Esophagus squamous epithelium (tissue), 5 donors: Measurements from ENCODE around the gene CCNK. TPM values are rescaled to one million over a fixed set of nuclear protein-coding genes. Genes with fewer than 3 reads are reported as not detected.

Experiments
- DNase-seq: peaks from one replicate; lab custom pipeline; 2025; lab: John Stamatoyannopoulos, UW
- H3K27ac ChIP-seq, 4 donors: fragments of 200-600 bp; sonication (generic); one replicate each; pipeline ENCODE4 v1.5.1; 2016 to 2019; ENCODE audit warnings: mild to moderate bottlenecking in 1 of 4
- H3K27me3 ChIP-seq, 4 donors: fragments of 200-600 bp; sonication (generic); 1 replicate in 3 of 4; 2 replicates in 1 of 4; pipeline versions ENCODE4 v1.5.1 to v1.6.0; 2017 to 2021; ENCODE audit warnings: antibody characterized with exemption in 1 of 4
- H3K36me3 ChIP-seq, 3 donors: fragments of 200-600 bp; sonication (generic); one replicate each; pipeline ENCODE4 v1.5.1; 2016 to 2019
- H3K4me1 ChIP-seq, 3 donors: fragments of 200-600 bp; sonication (generic); one replicate each; pipeline ENCODE4 v1.5.1; 2017 to 2019
- H3K4me3 ChIP-seq, 4 donors: fragments of 200-600 bp; sonication (generic); 1 replicate in 3 of 4; 2 replicates in 1 of 4; pipeline ENCODE4 v1.5.1; 2016 to 2019; ENCODE audit warnings: mild to moderate bottlenecking in 2 of 4, moderate library complexity in 1 of 4
- H3K9me3 ChIP-seq, 3 donors: fragments of 200-600 bp; sonication (generic); one replicate each; pipeline ENCODE4 v1.5.1; 2016 to 2019
- POLR2A ChIP-seq, 4 donors: fragments of 450-650 bp; IDR thresholded peaks; one replicate each; pipeline ENCODE4 v1.6.1; 2017; ENCODE audit warnings: antibody characterized with exemption in 4 of 4, mild to moderate bottlenecking in 4 of 4, moderate library complexity in 3 of 4
- WGBS, 2 donors: methylation state at CpG; one replicate each; pipeline ENCODE4 v1.1.5; 2018; 5-methylcytosine and 5-hydroxymethylcytosine counted together
- intact Hi-C: fragments of 100-400 bp; cut with DNase I; formaldehyde crosslinking; loops from one replicate; pipeline ENCODE4 v1.15.0; 2022
- total RNA-seq, 4 donors: library from RNA; depleted of rRNA; stranded (reverse); fragments of >200 nt; gene quantifications; one replicate each; pipeline ENCODE4 v1.1.0, GENCODE V29; 2016
- TF ChIP-seq, protein P1 (sequence below), 6 experiments: fragments of 450-650 bp in 4 of 6; fragments of 200-600 bp in 2 of 6; sonication (generic) in 2 of 6; IDR thresholded peaks; one replicate each; pipeline ENCODE4 v1.5.1; 2016 to 2019; ENCODE audit warnings: antibody characterized with exemption in 6 of 6, mild to moderate bottlenecking in 4 of 6, moderate library complexity in 4 of 6
- donor health status: DM: yes; HTN: yes; CAD: no.

Gene CCNK
- total RNA-seq, 4 donors from 2014 or later: 13.4 to 39.9 (median 29.5) TPM

- WGBS, 2 donors: 81 to 84% methylated on average over 4 of the region's 4 CpGs
These were observed 13.1 kb upstream of the CCNK start for GRCh38 chr14:99468081-99468480.

GRCh38 chr14:99468836-99469592 lies 12.2 kb upstream of the CCNK start:
- H3K9me3 ChIP-seq: no peaks in the 10 kb centered on the region
- H3K27ac ChIP-seq: no peak overlapping the region
- peaks cover 0 to 31% (median 3%) of the 10 kb centered on the region in 3 donors for H3K4me1 ChIP-seq
- peaks cover 0 to 16% (median 8%) of the 10 kb centered on the region in 3 donors for H3K36me3 ChIP-seq
- no peak for TF ChIP-seq POLR2A (IDR thresholded peaks at IDR 0.05)
- TF ChIP-seq, protein P1, sequence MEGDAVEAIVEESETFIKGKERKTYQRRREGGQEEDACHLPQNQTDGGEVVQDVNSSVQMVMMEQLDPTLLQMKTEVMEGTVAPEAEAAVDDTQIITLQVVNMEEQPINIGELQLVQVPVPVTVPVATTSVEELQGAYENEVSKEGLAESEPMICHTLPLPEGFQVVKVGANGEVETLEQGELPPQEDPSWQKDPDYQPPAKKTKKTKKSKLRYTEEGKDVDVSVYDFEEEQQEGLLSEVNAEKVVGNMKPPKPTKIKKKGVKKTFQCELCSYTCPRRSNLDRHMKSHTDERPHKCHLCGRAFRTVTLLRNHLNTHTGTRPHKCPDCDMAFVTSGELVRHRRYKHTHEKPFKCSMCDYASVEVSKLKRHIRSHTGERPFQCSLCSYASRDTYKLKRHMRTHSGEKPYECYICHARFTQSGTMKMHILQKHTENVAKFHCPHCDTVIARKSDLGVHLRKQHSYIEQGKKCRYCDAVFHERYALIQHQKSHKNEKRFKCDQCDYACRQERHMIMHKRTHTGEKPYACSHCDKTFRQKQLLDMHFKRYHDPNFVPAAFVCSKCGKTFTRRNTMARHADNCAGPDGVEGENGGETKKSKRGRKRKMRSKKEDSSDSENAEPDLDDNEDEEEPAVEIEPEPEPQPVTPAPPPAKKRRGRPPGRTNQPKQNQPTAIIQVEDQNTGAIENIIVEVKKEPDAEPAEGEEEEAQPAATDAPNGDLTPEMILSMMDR (IDR thresholded peaks at IDR 0.05): no peak
- H3K4me3 ChIP-seq: no peak overlapping the region
- DNase-seq: no peak
- H3K27me3 ChIP-seq: no peaks in the 10 kb centered on the region
- WGBS, 2 donors: 74 to 77% methylated on average over 8 of the region's 8 CpGs
- intact Hi-C loops: no loop called here

More at GRCh38 chr14:99468081-99468480, 13.1 kb upstream of the CCNK start:
- Histone ChIP-seq H3K4me3 (no peak overlapping the region), H3K4me1 (peaks cover 0 to 22% (median under 1%) of the 10 kb centered on the region in 3 donors), H3K27ac (no peak overlapping the region), H3K9me3 (no peaks in the 10 kb centered on the region), H3K36me3 (peaks cover 0 to 26% (median 8%) of the 10 kb centered on the region in 3 donors), H3K27me3 (no peaks in the 10 kb centered on the region)
- no peak for TF ChIP-seq POLR2A (IDR thresholded peaks at IDR 0.05)
- TF ChIP-seq, protein P1 (IDR thresholded peaks at IDR 0.05): no peak
- intact Hi-C loops: no loop called here
- no peak for DNase-seq

- Histone ChIP-seq H3K36me3 (no peaks in the 10 kb centered on the region), H3K4me1 (peaks cover 0 to 51% (median 10%) of the 10 kb centered on the region in 3 donors), H3K9me3 (no peaks in the 10 kb centered on the region), H3K27ac (no peak overlapping the region), H3K4me3 (no peak overlapping the region), H3K27me3 (no peaks in the 10 kb centered on the region)
- no peak for DNase-seq
- TF ChIP-seq, protein P1 (IDR thresholded peaks at IDR 0.05): no peak
- no peak for TF ChIP-seq POLR2A (IDR thresholded peaks at IDR 0.05)
- WGBS, 2 donors: 88 to 95% methylated on average over 5 to 7 of the region's 7 CpGs
- intact Hi-C loops: no loop called here
These were observed 9.5 kb upstream of the CCNK start for GRCh38 chr14:99471731-99472130.

DNA sequence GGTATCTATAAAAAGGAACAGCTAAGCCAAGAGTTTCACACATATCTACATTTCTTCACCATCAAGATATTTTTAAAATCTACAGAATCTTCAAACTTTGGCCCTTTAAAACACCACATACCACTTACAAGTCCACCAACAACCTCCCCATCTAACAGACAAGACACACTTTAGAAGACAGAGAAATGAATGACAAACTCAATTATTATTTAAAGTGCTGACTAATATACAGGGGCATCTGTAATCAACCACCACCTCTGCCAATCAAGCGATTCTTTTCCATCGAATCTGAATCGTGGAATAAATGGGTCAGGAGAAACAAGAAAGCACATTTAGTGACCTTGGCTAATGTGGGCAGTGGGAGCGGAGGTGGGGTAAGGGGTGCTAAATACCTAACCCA lies 8.3 kb upstream of the CCNK start:
- no peaks in the 10 kb centered on the region for H3K27me3 ChIP-seq
- TF ChIP-seq, protein P1 (IDR thresholded peaks at IDR 0.05): no peak
- TF ChIP-seq POLR2A (IDR thresholded peaks at IDR 0.05): no peak
- no peaks in the 10 kb centered on the region for H3K9me3 ChIP-seq
- H3K4me3 ChIP-seq: no peak overlapping the region
- DNase-seq: no peak
- peaks cover 0 to 43% (median 10%) of the 10 kb centered on the region in 3 donors for H3K4me1 ChIP-seq
- no peaks in the 10 kb centered on the region for H3K36me3 ChIP-seq
- intact Hi-C loops: no loop called here
- H3K27ac ChIP-seq: no peak overlapping the region
- 71 to 89% methylated on average over 4 of the region's 4 CpGs for WGBS, 2 donors

DNA sequence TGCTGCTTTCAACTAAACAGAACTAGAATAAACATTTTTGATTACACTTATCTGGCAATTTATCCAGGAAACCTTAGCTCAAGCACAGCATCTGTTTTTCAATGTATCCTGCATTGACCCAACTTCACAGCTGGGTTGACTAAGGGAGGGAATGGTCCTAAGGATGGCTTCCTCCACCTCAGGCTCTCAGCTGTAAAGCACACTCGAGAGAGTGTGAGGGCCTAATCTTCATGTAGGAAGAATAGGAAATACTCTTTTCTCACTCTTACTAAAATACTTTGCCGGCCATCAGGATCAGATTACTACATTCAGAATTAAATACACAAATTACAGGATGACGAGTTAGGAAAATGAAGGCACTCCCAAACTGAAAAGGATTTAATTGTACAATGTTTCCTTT lies 7.8 kb upstream of the CCNK start:
- WGBS, 2 donors: 80 to 83% methylated on average over 3 of the region's 3 CpGs
- no peaks in the 10 kb centered on the region for H3K9me3 ChIP-seq
- TF ChIP-seq, protein P1 (IDR thresholded peaks at IDR 0.05): no peak
- TF ChIP-seq POLR2A (IDR thresholded peaks at IDR 0.05): no peak

More for the DNA sequence above, 7.8 kb upstream of the CCNK start:
- no peaks in the 10 kb centered on the region for H3K27me3 ChIP-seq
- H3K27ac ChIP-seq: no peak overlapping the region
- H3K4me1 ChIP-seq: peaks cover 2 to 45% (median 13%) of the 10 kb centered on the region in 3 donors
- no peak overlapping the region for H3K4me3 ChIP-seq
- intact Hi-C loops: no loop called here
- H3K36me3 ChIP-seq: no peaks in the 10 kb centered on the region
- no peak for DNase-seq
